CD4-positive, CD25-positive, alpha-beta regulatory T cell (primary cell): ENCODE data around the gene CCNB3. TPM values are rescaled to one million over a fixed set of nuclear protein-coding genes. Genes with fewer than 3 reads are reported as not detected.

ENCODE experiments used
- ATAC-seq, 2 donors: fragments of 150-1000 bp; cut with Tn5 transposase; one replicate each; pipeline ENCODE4 v1.10.0; 2021; ENCODE audit warnings: low read depth in 2 of 2, moderate number of reproducible peaks in 2 of 2, moderate library complexity in 1 of 2
- DNase-seq, 3 donors: peaks; one replicate each; pipeline versions ENCODE4 v3.0.0 to v3.0.0-alpha.2; 2012 to 2022; ENCODE audit warnings: mixed read lengths in 1 of 3
- H3K27ac ChIP-seq: one replicate; pipeline ENCODE4 v1.7.0; 2013; ENCODE audit warnings: mild to moderate bottlenecking, low read length; ENCODE audit not compliant: insufficient read depth, poor library complexity, severe bottlenecking
- H3K27me3 ChIP-seq: one replicate; pipeline ENCODE4 v1.7.0; 2013; ENCODE audit warnings: low read length; ENCODE audit not compliant: control insufficient read depth, insufficient read depth
- H3K36me3 ChIP-seq: one replicate; pipeline ENCODE4 v1.7.0; 2013; ENCODE audit warnings: mild to moderate bottlenecking, low read length, moderate library complexity; ENCODE audit not compliant: control insufficient read depth, insufficient read depth
- H3K4me1 ChIP-seq: 2 replicates; pipeline ENCODE4 v1.7.0; 2013; ENCODE audit warnings: mild to moderate bottlenecking, low read length; ENCODE audit not compliant: insufficient read depth, control insufficient read depth, poor library complexity, severe bottlenecking
- H3K4me3 ChIP-seq: one replicate; pipeline ENCODE4 v1.7.0; 2013; ENCODE audit warnings: low read depth, mild to moderate bottlenecking, low read length, moderate library complexity
- H3K9me3 ChIP-seq, 2 experiments: 1 replicate in 1 of 2; 2 replicates in 1 of 2; pipeline ENCODE4 v1.7.0; 2013; ENCODE audit warnings: low read length in 2 of 2, mild to moderate bottlenecking in 1 of 2, moderate library complexity in 1 of 2; ENCODE audit not compliant: control insufficient read depth in 2 of 2
- H3K27ac Mint-ChIP-seq, 3 donors: one replicate each; pipeline ENCODE4 v1.8.0; 2020 to 2022; ENCODE audit warnings: mild to moderate bottlenecking in 3 of 3, mixed read lengths in 3 of 3, moderate library complexity in 2 of 3
- H3K27me3 Mint-ChIP-seq: one replicate; pipeline ENCODE4 v1.8.0; 2022; ENCODE audit warnings: mild to moderate bottlenecking, mixed read lengths
- H3K36me3 Mint-ChIP-seq: one replicate; pipeline ENCODE4 v1.8.0; 2020; ENCODE audit warnings: mixed read lengths
- H3K4me1 Mint-ChIP-seq, 4 donors: one replicate each; pipeline ENCODE4 v1.8.0; 2020 to 2022; ENCODE audit warnings: mixed read lengths in 4 of 4, mild to moderate bottlenecking in 1 of 4
- H3K4me3 Mint-ChIP-seq, 4 donors: one replicate each; pipeline ENCODE4 v1.8.0; 2020 to 2022; ENCODE audit warnings: mild to moderate bottlenecking in 4 of 4, mixed read lengths in 4 of 4, moderate library complexity in 3 of 4
- H3K9me3 Mint-ChIP-seq, 7 donors: one replicate each; pipeline ENCODE4 v1.8.0; 2020 to 2022; ENCODE audit warnings: mixed read lengths in 7 of 7, mild to moderate bottlenecking in 3 of 7, moderate library complexity in 2 of 7
- polyA plus RNA-seq, 4 donors: library from polyadenylated mRNA; unstranded; fragments of 300-500 nt; fragmentation: Illumina TruSeq; gene quantifications; one replicate each; pipeline ENCODE4 v1.2.3, GENCODE V29; 2021
- total RNA-seq: library from RNA; stranded (reverse); gene quantifications from one replicate; pipeline ENCODE4 v1.2.3, GENCODE V29; 2022

Gene CCNB3
- total and polyA plus RNA-seq, 5 donors from 2014 or later, result 0.07 TPM; not detected in 4

DNA sequence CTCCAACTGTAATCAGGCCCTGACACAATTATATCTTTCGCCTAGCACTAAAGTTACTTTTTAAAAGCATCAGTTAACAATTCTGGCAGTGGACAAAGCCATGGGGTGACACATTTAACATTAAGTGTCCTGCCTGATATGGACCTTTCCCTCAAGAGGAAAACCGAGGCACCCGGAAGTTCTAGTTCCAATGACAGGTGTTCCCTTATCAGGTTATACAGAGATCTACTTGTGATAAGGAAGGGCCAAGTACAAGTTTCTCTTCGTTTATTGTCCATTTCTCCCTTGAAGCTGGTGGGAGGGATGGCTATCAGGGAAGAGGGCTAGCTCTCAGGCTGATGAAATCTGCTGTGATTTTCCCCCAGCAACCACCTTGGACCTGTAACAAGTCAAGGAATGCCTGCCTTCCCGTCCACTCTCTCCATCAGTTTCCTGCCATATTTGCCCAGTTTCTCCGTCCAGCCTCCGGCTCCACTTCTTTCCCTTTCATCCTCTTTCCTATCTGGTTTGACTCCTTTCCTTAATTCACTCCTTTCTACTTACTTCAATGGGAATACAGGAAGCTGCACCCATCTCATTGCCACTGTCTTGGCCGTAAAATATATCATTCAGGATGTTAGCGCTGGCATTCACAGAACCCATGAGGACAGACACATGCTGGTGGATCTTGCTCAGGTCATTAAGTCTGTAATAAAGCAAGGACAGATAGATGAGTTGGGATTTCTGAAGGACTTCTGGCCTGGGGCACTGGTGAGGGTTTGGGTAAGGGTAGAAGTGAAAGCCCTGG, 171.1 kb downstream of the CCNB3 start:
- no peaks in the 10 kb centered on the region for H3K36me3 Mint-ChIP-seq
- H3K9me3 Mint-ChIP-seq, result no peaks in the 10 kb centered on the region
- DNase-seq (no peak), ATAC-seq (no peak)
- Histone ChIP-seq H3K9me3 (no peaks in the 10 kb centered on the region), H3K4me1 (no peaks in the 10 kb centered on the region), H3K27me3 (no peaks in the 10 kb centered on the region), H3K4me3 (no peak overlapping the region), H3K27ac (no peak overlapping the region), H3K36me3 (no peaks in the 10 kb centered on the region)
- H3K4me1 Mint-ChIP-seq, result no peaks in the 10 kb centered on the region
- H3K27ac Mint-ChIP-seq, result no peak overlapping the region
- no peak overlapping the region for H3K4me3 Mint-ChIP-seq
- no peaks in the 10 kb centered on the region for H3K27me3 Mint-ChIP-seq

DNA sequence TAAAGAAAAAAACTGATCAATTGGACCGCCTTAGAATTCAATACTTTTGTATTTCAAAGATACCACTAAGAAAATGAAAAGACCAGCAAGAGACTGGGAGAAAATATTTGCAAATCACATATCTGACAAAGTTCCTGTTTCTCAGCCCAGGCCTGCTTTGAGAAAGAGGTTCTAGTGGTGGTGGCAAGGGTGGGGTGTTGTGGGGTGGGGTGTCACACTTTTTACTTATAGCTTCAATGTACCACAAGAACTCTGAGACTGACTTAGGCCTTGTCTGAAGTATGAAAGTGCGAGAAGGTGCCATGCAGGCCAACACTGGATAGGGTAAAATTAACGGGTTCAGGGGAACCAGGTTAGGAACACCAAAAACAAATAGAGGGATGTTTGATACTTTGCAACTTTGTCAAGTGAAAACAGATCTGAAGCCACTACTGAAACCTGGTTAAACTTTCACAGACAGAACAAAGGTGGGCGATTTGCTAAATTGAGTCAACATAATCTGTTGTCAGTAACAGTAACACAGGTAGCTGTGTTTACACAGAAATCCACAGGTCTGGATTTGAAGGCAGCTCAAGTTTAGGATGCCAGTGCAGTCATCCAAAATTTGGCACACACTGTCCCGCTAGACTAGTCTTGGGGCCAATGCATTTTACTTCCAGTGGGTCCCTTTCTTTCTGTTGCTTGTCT, 177.3 kb downstream of the CCNB3 start:
- no peaks in the 10 kb centered on the region for H3K27me3 Mint-ChIP-seq
- no peak for DNase-seq
- Histone ChIP-seq H3K36me3 (no peaks in the 10 kb centered on the region), H3K27ac (no peak overlapping the region), H3K27me3 (no peaks in the 10 kb centered on the region), H3K4me3 (no peak overlapping the region), H3K9me3 (no peaks in the 10 kb centered on the region), H3K4me1 (no peaks in the 10 kb centered on the region)
- H3K4me1 Mint-ChIP-seq, result no peaks in the 10 kb centered on the region
- no peaks in the 10 kb centered on the region for H3K36me3 Mint-ChIP-seq
- H3K27ac Mint-ChIP-seq, result no peak overlapping the region
- H3K4me3 Mint-ChIP-seq, result no peak overlapping the region
- no peak for ATAC-seq
- no peaks in the 10 kb centered on the region for H3K9me3 Mint-ChIP-seq

DNA sequence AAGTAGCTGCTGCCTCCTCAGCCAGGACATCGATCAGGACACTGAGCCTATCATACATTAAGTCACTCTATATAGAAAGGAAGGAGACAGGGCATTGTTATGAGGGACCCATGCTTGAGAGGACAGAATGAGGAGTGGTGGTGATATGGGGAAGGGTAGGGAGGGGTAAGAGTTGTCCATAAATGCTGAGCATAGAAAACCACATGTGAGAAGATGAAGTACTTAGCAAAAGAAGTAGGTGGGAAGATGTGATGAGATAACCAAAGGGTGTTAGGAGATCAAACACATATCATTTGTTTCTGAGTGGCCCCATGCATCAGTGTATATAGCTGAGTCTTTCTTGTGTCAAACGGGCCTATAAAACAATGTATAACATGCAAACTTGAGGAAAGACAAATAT, 182.0 kb downstream of the CCNB3 start:
- Histone ChIP-seq H3K27me3 (no peaks in the 10 kb centered on the region), H3K9me3 (no peaks in the 10 kb centered on the region), H3K36me3 (no peaks in the 10 kb centered on the region), H3K4me1 (no peaks in the 10 kb centered on the region), H3K4me3 (no peak overlapping the region), H3K27ac (no peak overlapping the region)
- Mint-ChIP-seq H3K36me3 (no peaks in the 10 kb centered on the region), H3K9me3 (peaks cover 0 to 1% (median 0%) of the 10 kb centered on the region in 7 donors), H3K4me3 (no peak overlapping the region), H3K27me3 (no peaks in the 10 kb centered on the region), H3K4me1 (no peaks in the 10 kb centered on the region), H3K27ac (no peak overlapping the region)
- DNase-seq (no peak), ATAC-seq (no peak)

DNA sequence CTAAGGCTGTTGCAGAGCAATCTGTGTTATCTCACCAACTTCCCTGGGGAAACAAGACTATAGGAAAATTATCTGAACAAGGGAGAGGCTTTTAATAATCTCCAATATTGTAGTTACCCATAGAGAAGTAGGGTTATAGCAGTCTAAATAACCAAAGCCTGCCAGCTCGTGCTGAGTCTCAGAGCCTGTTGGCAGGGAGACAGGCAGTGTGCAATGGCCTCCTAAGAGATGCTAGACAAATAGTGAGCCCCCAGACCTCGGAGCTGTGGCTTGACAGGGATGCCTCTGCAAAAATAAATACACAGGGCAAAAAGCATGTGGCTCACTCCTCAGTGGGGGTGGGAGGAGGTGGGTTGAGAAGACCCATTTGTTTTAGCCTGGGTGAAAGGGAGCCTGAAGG, 189.3 kb downstream of the CCNB3 start:
- Mint-ChIP-seq H3K36me3 (no peaks in the 10 kb centered on the region), H3K9me3 (peaks cover 0 to 4% (median 0%) of the 10 kb centered on the region in 7 donors), H3K27ac (no peak overlapping the region), H3K4me1 (no peaks in the 10 kb centered on the region), H3K27me3 (no peaks in the 10 kb centered on the region), H3K4me3 (no peak overlapping the region)
- ATAC-seq (no peak), DNase-seq (no peak)
- no peaks in the 10 kb centered on the region for H3K4me1 ChIP-seq
- H3K27me3 ChIP-seq, result no peaks in the 10 kb centered on the region
- no peak overlapping the region for H3K27ac ChIP-seq
- no peaks in the 10 kb centered on the region for H3K9me3 ChIP-seq
- no peak overlapping the region for H3K4me3 ChIP-seq
- no peaks in the 10 kb centered on the region for H3K36me3 ChIP-seq

Other genes with a start within 250 kb of the CCNB3 start
- not detected for gene AKAP4, start 3.8 kb upstream of the CCNB3 start, total RNA-seq
- not detected for gene AKAP4, start 3.8 kb upstream of the CCNB3 start, polyA plus RNA-seq